SK-N-SH (cell line): ENCODE data around the gene HDAC6. TPM values are rescaled to one million over a fixed set of nuclear protein-coding genes. Genes with fewer than 3 reads are reported as not detected.
A peak's percentile ranks its signal among the peaks of the same experiment; 100 is the strongest.
"Not testable (repeated sequence)": the region's sequence is repeated elsewhere in the genome, so short reads cannot be mapped to it uniquely, and the experiment has no call there.

Experiments used
- CTCF ChIA-PET: fragments of 300-600, 350-600 bp; formaldehyde crosslinking; extraction: SDS; loops from one replicate; lab custom pipeline; 2021; lab: Yijun Ruan, JAX
- POLR2A ChIA-PET: fragments of 350-600 bp; sonication (Branson Sonifier 250); formaldehyde crosslinking; extraction: SDS; loops from one replicate; lab custom pipeline; 2020; ENCODE audit warnings: antibody characterized with exemption, inconsistent platforms; lab: Yijun Ruan, JAX
- DNase-seq: peaks from one replicate; pipeline ENCODE4 v3.0.0; 2012
- H2AFZ ChIP-seq: fragments of 200-600 bp; sonication (generic); 2 replicates; pipeline ENCODE4 v1.8.1; 2016; ENCODE audit warnings: antibody characterized with exemption, mild to moderate bottlenecking, low read depth
- H3F3A ChIP-seq: fragments of 200-600 bp; sonication (generic); replicated peaks from 2 replicates; pipeline ENCODE3; 2016; ENCODE audit warnings: antibody characterized with exemption, mild to moderate bottlenecking; ENCODE audit not compliant: insufficient read depth
- H3K27ac ChIP-seq, 2 experiments: fragments of 200-500 bp in 1 of 2; fragments of 200-600 bp in 1 of 2; sonication (Bioruptor generic) in 1 of 2; sonication (generic), shearing (Covaris generic) in 1 of 2; 2 replicates each; pipeline versions ENCODE4 v1.5.1 to v1.6.1; 2014 to 2016; ENCODE audit warnings: low read depth in 2 of 2, inconsistent platforms in 1 of 2, low read length in 1 of 2, mild to moderate bottlenecking in 1 of 2, mixed read lengths in 1 of 2
- H3K27me3 ChIP-seq: fragments of 200-600 bp; sonication (generic), shearing (Covaris generic); 2 replicates; pipeline ENCODE4 v1.6.1; 2016; ENCODE audit warnings: mixed run types; ENCODE audit not compliant: insufficient read depth
- H3K36me3 ChIP-seq, 2 experiments: fragments of 200-500 bp in 1 of 2; fragments of 200-600 bp in 1 of 2; sonication (Bioruptor generic) in 1 of 2; sonication (generic) in 1 of 2; replicated peaks in 1 of 2; 2 replicates each; pipeline versions ENCODE3 to v1.5.1; 2014 to 2016; ENCODE audit warnings: low read length in 1 of 2, mild to moderate bottlenecking in 1 of 2; ENCODE audit not compliant: insufficient read depth in 2 of 2, control insufficient read depth in 1 of 2
- H3K4me1 ChIP-seq, 2 experiments: fragments of 200-500 bp in 1 of 2; fragments of 200-600 bp in 1 of 2; sonication (Bioruptor generic) in 1 of 2; sonication (generic), shearing (Covaris generic) in 1 of 2; 2 replicates each; pipeline versions ENCODE4 v1.5.1 to v1.6.1; 2014 to 2016; ENCODE audit warnings: low read depth in 1 of 2, low read length in 1 of 2, mixed run types in 1 of 2; ENCODE audit not compliant: insufficient read depth in 2 of 2, control insufficient read depth in 1 of 2
- H3K4me2 ChIP-seq: fragments of 200-600 bp; sonication (generic), shearing (Covaris generic); 2 replicates; pipeline ENCODE4 v1.6.1; 2017; ENCODE audit warnings: mixed run types
- H3K4me3 ChIP-seq, 2 experiments: fragments of 200-500 bp in 1 of 2; fragments of 200-600 bp in 1 of 2; sonication (Bioruptor generic) in 1 of 2; sonication (generic), shearing (Covaris generic) in 1 of 2; 2 replicates each; pipeline versions ENCODE4 v1.5.1 to v1.8.1; 2014 to 2016; ENCODE audit warnings: low read depth in 2 of 2, inconsistent platforms in 1 of 2, low read length in 1 of 2, mild to moderate bottlenecking in 1 of 2, mixed read lengths in 1 of 2, moderate library complexity in 1 of 2
- H3K79me2 ChIP-seq: fragments of 200-600 bp; sonication (generic); 2 replicates; pipeline ENCODE4 v1.8.1; 2017; ENCODE audit warnings: mild to moderate bottlenecking; ENCODE audit not compliant: insufficient read depth
- H3K9ac ChIP-seq: fragments of 200-600 bp; sonication (generic); 2 replicates; pipeline ENCODE4 v1.6.1; 2017; ENCODE audit warnings: mixed run types
- H3K9me2 ChIP-seq: fragments of 200-600 bp; sonication (generic); 2 replicates; pipeline ENCODE4 v1.6.1; 2017; ENCODE audit warnings: mixed run types
- H3K9me3 ChIP-seq: fragments of 200-600 bp; sonication (generic); 2 replicates; pipeline ENCODE4 v1.6.1; 2017; ENCODE audit warnings: mixed run types, mild to moderate bottlenecking, moderate library complexity
- H4K20me1 ChIP-seq: fragments of 200-600 bp; sonication (generic); 2 replicates; pipeline ENCODE4 v1.6.1; 2017; ENCODE audit warnings: mild to moderate bottlenecking, mixed run types; ENCODE audit not compliant: insufficient read depth
- CTCF ChIP-seq: fragments of 200-600 bp; sonication (generic); IDR thresholded peaks from 2 replicates; pipeline ENCODE4 v1.6.1; 2017; ENCODE audit warnings: antibody characterized with exemption, mild to moderate bottlenecking, moderate library complexity
- ELF1 ChIP-seq: IDR thresholded peaks from 2 replicates; pipeline ENCODE4 v1.4.0; 2012
- GABPA ChIP-seq: IDR thresholded peaks from 2 replicates; pipeline ENCODE4 v1.4.0; 2012; ENCODE audit warnings: low read depth, mild to moderate bottlenecking
- MEF2A ChIP-seq: IDR thresholded peaks from 2 replicates; pipeline ENCODE4 v1.4.0; 2012; ENCODE audit warnings: low read depth, borderline replicate concordance
- MXI1 ChIP-seq: IDR thresholded peaks from 2 replicates; pipeline ENCODE4 v1.6.1; 2012; ENCODE audit warnings: mild to moderate bottlenecking, low read depth, low read length, improper control_type of control experiment
- NFIC ChIP-seq: IDR thresholded peaks from 2 replicates; pipeline ENCODE4 v1.4.0; 2012; ENCODE audit warnings: borderline replicate concordance
- PBX3 ChIP-seq: IDR thresholded peaks from 2 replicates; pipeline ENCODE4; 2012
- POLR2AphosphoS5 ChIP-seq: IDR thresholded peaks from 2 replicates; pipeline ENCODE4 v1.6.1; 2012; ENCODE audit warnings: low read depth, low read length
- RAD21 ChIP-seq: IDR thresholded peaks from 2 replicates; pipeline ENCODE4 v1.6.1; 2012; ENCODE audit warnings: mild to moderate bottlenecking, low read length
- RXRA ChIP-seq: IDR thresholded peaks from 2 replicates; pipeline ENCODE4 v1.4.0; 2012; ENCODE audit warnings: low read depth, mild to moderate bottlenecking, borderline replicate concordance
- TCF12 ChIP-seq: IDR thresholded peaks from 2 replicates; pipeline ENCODE4 v1.4.0; 2012
- ZBTB33 ChIP-seq: IDR thresholded peaks from 2 replicates; pipeline ENCODE4 v1.4.0; 2012; ENCODE audit warnings: low read depth, borderline replicate concordance
- WGBS: methylation state at CpG from one replicate; pipeline ENCODE4 v1.1.6; 2017; ENCODE audit warnings: low lambda C conversion rate; 5-methylcytosine and 5-hydroxymethylcytosine counted together
- polyA plus RNA-seq, 3 experiments: library from polyadenylated mRNA; depleted of rRNA; stranded (reverse); fragments of >200 nt; gene quantifications; 2 replicates each; pipeline ENCODE4 v1.2.3, GENCODE V29; 2012

The HDAC6 gene
- polyA plus RNA-seq, 1 of the 3 experiments (the other 2 are of a cell fraction): 34.0 TPM

DNA sequence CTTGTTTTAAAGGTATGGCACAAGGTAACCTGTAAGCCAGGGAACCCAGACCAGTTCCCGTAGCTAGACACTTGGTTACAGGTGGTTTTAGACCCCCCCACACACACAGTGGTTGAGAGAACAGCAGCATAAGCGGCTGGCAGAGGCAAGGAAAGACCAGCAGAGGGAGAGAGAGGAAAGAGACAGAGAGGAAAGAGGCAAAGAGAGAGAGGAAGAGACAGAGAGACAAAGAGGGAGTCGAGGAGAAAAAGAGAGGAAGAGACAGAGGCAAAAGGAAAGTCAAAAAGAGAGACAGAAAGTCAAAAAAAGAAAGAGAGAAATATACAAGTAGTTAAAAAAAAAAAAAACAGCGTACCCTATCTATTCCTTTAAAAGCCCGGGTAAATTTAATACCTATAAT is 53.0 kb downstream of the HDAC6 start:
- no peak overlapping the region for H3K9ac ChIP-seq
- ChIA-PET POLR2A (no interaction called here), CTCF (no interaction called here)
- no peak overlapping the region for H3K4me3 ChIP-seq
- H3K4me2 ChIP-seq: no peak overlapping the region
- no peaks in the 10 kb centered on the region for H3F3A ChIP-seq
- 25% methylated on average over 5 of the region's 5 CpGs for WGBS
- no peak for DNase-seq
- no peak for TF ChIP-seq TCF12
- TF ChIP-seq RAD21: peak; percentile 38
- TF ChIP-seq RXRA: no peak
- no peak for TF ChIP-seq POLR2AphosphoS5
- no peak for TF ChIP-seq MEF2A
- no peak for TF ChIP-seq ELF1
- peak; percentile 35; the same call in 1 of the 2 replicates for TF ChIP-seq CTCF
- TF ChIP-seq GABPA: no peak
- no peaks in the 10 kb centered on the region for H3K36me3 ChIP-seq
- H3K4me1 ChIP-seq: no peaks in the 10 kb centered on the region
- no peak overlapping the region for H3K27ac ChIP-seq
- no peaks in the 10 kb centered on the region for H4K20me1 ChIP-seq
- no peak overlapping the region for H2AFZ ChIP-seq
- H3K27me3 ChIP-seq: peaks cover 37% of the 10 kb centered on the region; the same call in 1 of the 2 replicates
- no peaks in the 10 kb centered on the region for H3K9me3 ChIP-seq
- H3K79me2 ChIP-seq: no peaks in the 10 kb centered on the region
- H3K9me2 ChIP-seq: no peaks in the 10 kb centered on the region

DNA sequence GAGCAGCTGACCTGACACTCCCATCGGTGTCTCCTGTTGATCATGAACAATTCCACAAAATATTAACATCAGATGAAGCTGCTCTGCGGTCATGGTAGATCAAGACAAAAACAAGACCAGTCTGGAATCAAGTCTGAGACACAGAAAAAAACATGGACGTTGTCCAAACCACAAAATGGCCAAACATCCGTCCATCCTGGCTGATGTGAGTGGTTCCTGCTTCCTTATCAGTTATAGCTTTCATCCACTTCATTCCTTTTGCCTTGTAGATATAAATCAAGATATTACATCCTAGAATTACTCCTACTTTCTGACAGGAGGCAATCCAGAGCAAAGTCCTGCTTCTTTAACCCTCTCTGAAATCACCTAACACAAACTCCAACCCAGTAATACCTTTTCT is 62.3 kb downstream of the HDAC6 start:
- Histone ChIP-seq H3F3A (peaks cover 4% of the 10 kb centered on the region), H3K4me3 (no peak overlapping the region), H3K9me3 (no peaks in the 10 kb centered on the region)
- peak; percentile 23; the same call in 1 of the 2 replicates for TF ChIP-seq POLR2AphosphoS5
- TF ChIP-seq ELF1: no peak
- TF ChIP-seq MXI1: no peak
- TF ChIP-seq ZBTB33: no peak
- TF ChIP-seq NFIC: peak; percentile 75
- TF ChIP-seq TCF12: peak; percentile 74
- TF ChIP-seq PBX3: peak; percentile 71
- TF ChIP-seq, all 33 proteins: peak for 4
- POLR2A ChIA-PET: no interaction called here
- WGBS: 18% methylated on average over 4 of the region's 4 CpGs
- DNase-seq: no peak
- CTCF ChIA-PET: no interaction called here
- Histone ChIP-seq H3K4me2 (no peak overlapping the region; the same call in 1 of the 2 replicates), H3K27me3 (peaks cover 40% of the 10 kb centered on the region), H3K27ac (no peak overlapping the region), H3K9ac (no peak overlapping the region), H3K4me1 (no peaks in the 10 kb centered on the region), H3K79me2 (no peaks in the 10 kb centered on the region), H2AFZ (no peak overlapping the region), H4K20me1 (no peaks in the 10 kb centered on the region), H3K36me3 (no peaks in the 10 kb centered on the region), H3K9me2 (no peaks in the 10 kb centered on the region)

GRCh38 chrX:48872017-48872416 is 70.2 kb downstream of the HDAC6 start:
- H3K9ac ChIP-seq, H2AFZ ChIP-seq, POLR2A ChIA-PET: not testable (repeated sequence)

More at GRCh38 chrX:48872017-48872416, 70.2 kb downstream of the HDAC6 start:
- H3F3A ChIP-seq, H3K27ac ChIP-seq, H3K36me3 ChIP-seq, DNase-seq, H3K9me2 ChIP-seq, H3K4me3 ChIP-seq, H3K4me2 ChIP-seq, CTCF ChIA-PET, H4K20me1 ChIP-seq, H3K79me2 ChIP-seq, H3K9me3 ChIP-seq, H3K4me1 ChIP-seq: not testable (repeated sequence)
- WGBS: 29% methylated on average over 2 of the region's 2 CpGs
- peaks cover 21% of the 10 kb centered on the region for H3K27me3 ChIP-seq
